C4-2B (cell line): Measurements from ENCODE around the gene WBP1.

Source experiments
- H3K27ac ChIP-seq: fragments of 450-650 bp; 2 replicates; pipeline ENCODE4 v1.5.1; 2017
- CTCF ChIP-seq: fragments of 450-650 bp; conservative IDR thresholded peaks from 2 replicates; pipeline ENCODE4 v1.5.1; 2017; ENCODE audit warnings: mild to moderate bottlenecking
- ZFX ChIP-seq: fragments of 450-650 bp; IDR thresholded peaks from 2 replicates; pipeline ENCODE4 v1.6.1; 2017

WBP1 gene

GRCh38 chr2:74439373-74439772, 18.9 kb upstream of the WBP1 start:
- TF ChIP-seq ZFX (no peak), CTCF (no peak)
- no peak overlapping the region; the same call in 1 of the 2 replicates for H3K27ac ChIP-seq

- TF ChIP-seq ZFX (no peak), CTCF (no peak)
- H3K27ac ChIP-seq, result peak overlapping the region; percentile 87
Measured at GRCh38 chr2:74439803-74440377, 18.3 kb upstream of the WBP1 start.

GRCh38 chr2:74440378-74441169, 17.7 kb upstream of the WBP1 start:
- TF ChIP-seq ZFX, result no peak; the same call in 1 of the 2 replicates
- TF ChIP-seq CTCF, result no peak; the same call in 1 of the 2 replicates
- peak overlapping the region; percentile 87 for H3K27ac ChIP-seq

- TF ChIP-seq ZFX, result no peak
- TF ChIP-seq CTCF, result no peak
Measured at GRCh38 chr2:74441170-74441689, 17.0 kb upstream of the WBP1 start.

GRCh38 chr2:74441690-74442482, 16.4 kb upstream of the WBP1 start, which contains the start of gene RTKN:
TSS of gene RTKN (minus strand) at chr2:74441937. CDS start at chr2:74441816, 121 bp downstream.
- peak; percentile 26; the same call in 1 of the 2 replicates for TF ChIP-seq ZFX
- TF ChIP-seq CTCF, result no peak; the same call in 1 of the 2 replicates
- H3K27ac ChIP-seq, result peak within 1 kb of the TSS; percentile 87

More at GRCh38 chr2:74441170-74441689, 17.0 kb upstream of the WBP1 start:
- H3K27ac ChIP-seq, result peak overlapping the region; percentile 87

GRCh38 chr2:74442483-74443297, 15.5 kb upstream of the WBP1 start:
- H3K27ac ChIP-seq, result peak overlapping the region; percentile 87
